Lower leg skin (tissue), 3 donors: ENCODE data around the gene METTL3.

Experiments
- CTCF ChIP-seq, 3 donors: fragments of 450-650 bp; IDR thresholded peaks; one replicate each; pipeline ENCODE4 v1.5.1; 2016; ENCODE audit warnings: antibody characterized with exemption in 3 of 3, mild to moderate bottlenecking in 3 of 3, moderate library complexity in 2 of 3
- POLR2A ChIP-seq, 2 donors: fragments of 450-650 bp; IDR thresholded peaks; one replicate each; pipeline ENCODE4 v1.6.1; 2016 to 2017; ENCODE audit warnings: antibody characterized with exemption in 2 of 2, mild to moderate bottlenecking in 1 of 2, moderate library complexity in 1 of 2

GRCh38 chr14:21486640-21487087, 24.5 kb downstream of the METTL3 start:
- TF ChIP-seq CTCF (IDR thresholded peaks at IDR 0.05), result no peak
- TF ChIP-seq POLR2A (IDR thresholded peaks at IDR 0.05), result no peak
